ENCODE data around the gene CEP295NL.

CEP295NL gene

GRCh38 chr17:78842881-78843565 is 60.0 kb downstream of the CEP295NL start:
- Histone ChIP-seq H3K27me3 (replicated peaks; ENCODE audit: insufficient read depth, low read length) (no peaks in the 10 kb centered on the region), H4K20me1 (ENCODE audit: insufficient read depth, low read length) (0 out of 2 replicates have a peak, but pooled peaks cover 6% of the 10 kb centered on the region), H3K4me2 (ENCODE audit: low read depth, low read length) (no peak overlapping the region), H2AFZ (ENCODE audit: low read length) (no peak overlapping the region), H3K9ac (ENCODE audit: low read length) (no peak overlapping the region), H3K4me3 (ENCODE audit: low read length) (no peak overlapping the region), H3K36me3 (replicated peaks; ENCODE audit: insufficient read depth, low read length) (no peaks in the 10 kb centered on the region), H3F3A (ENCODE audit: insufficient read depth, low read length) (peaks cover 9% of the 10 kb centered on the region; the same call in 1 of the 2 replicates), H3K4me1 (ENCODE audit: low read length) (peaks cover 17% of the 10 kb centered on the region), H3K27ac (ENCODE audit: low read length) (no peak overlapping the region), H3K79me2 (ENCODE audit: low read length) (peaks cover 26% of the 10 kb centered on the region), H3K9me2 (replicated peaks; ENCODE audit: insufficient read depth, low read length) (no peaks in the 10 kb centered on the region), H3K9me3 (replicated peaks; ENCODE audit: insufficient read depth, low read length) (no peaks in the 10 kb centered on the region)
- DNase-seq, result peak; percentile 66
- TF ChIP-seq EZH2 (optimal IDR thresholded peaks at IDR 0.05; ENCODE audit: low read depth, low read length) (no peak), CTCF (IDR thresholded peaks at IDR 0.05; ENCODE audit: low read length) (peak; percentile 86), EZH2phosphoT487 (IDR thresholded peaks at IDR 0.05; ENCODE audit: low read length) (no peak)

- H3K4me1 ChIP-seq (ENCODE audit: low read length), result peaks cover 17% of the 10 kb centered on the region
- peak within 1 kb of the TSS; percentile 98 for H3K9ac ChIP-seq (ENCODE audit: low read length)
- peaks cover 9% of the 10 kb centered on the region; the same call in 1 of the 2 replicates for H3F3A ChIP-seq (ENCODE audit: insufficient read depth, low read length)
- DNase-seq, result peak; percentile 100
- no peaks in the 10 kb centered on the region for H3K9me2 ChIP-seq (replicated peaks; ENCODE audit: insufficient read depth, low read length)
- no peaks in the 10 kb centered on the region for H3K27me3 ChIP-seq (replicated peaks; ENCODE audit: insufficient read depth, low read length)
- peaks cover 45% of the 10 kb centered on the region for H3K79me2 ChIP-seq (ENCODE audit: low read length)
- peak within 1 kb of the TSS; percentile 78 for H3K4me3 ChIP-seq (ENCODE audit: low read length)
- H3K36me3 ChIP-seq (replicated peaks; ENCODE audit: insufficient read depth, low read length), result peaks cover 9% of the 10 kb centered on the region; the same call in 1 of the 2 replicates
- H4K20me1 ChIP-seq (ENCODE audit: insufficient read depth, low read length), result 0 out of 2 replicates have a peak, but pooled peaks cover 6% of the 10 kb centered on the region
- H3K4me2 ChIP-seq (ENCODE audit: low read depth, low read length), result peak within 1 kb of the TSS; percentile 91
- peak within 1 kb of the TSS; percentile 24; the same call in 1 of the 2 replicates for H2AFZ ChIP-seq (ENCODE audit: low read length)
- TF ChIP-seq CTCF (IDR thresholded peaks at IDR 0.05; ENCODE audit: low read length), result no peak
- no peak for TF ChIP-seq EZH2phosphoT487 (IDR thresholded peaks at IDR 0.05; ENCODE audit: low read length)
- no peak for TF ChIP-seq EZH2 (optimal IDR thresholded peaks at IDR 0.05; ENCODE audit: low read depth, low read length)
- H3K9me3 ChIP-seq (replicated peaks; ENCODE audit: insufficient read depth, low read length), result no peaks in the 10 kb centered on the region
- H3K27ac ChIP-seq (ENCODE audit: low read length), result peak within 1 kb of the TSS; percentile 92
Observed at GRCh38 chr17:78840780-78841611, 62.0 kb downstream of the CEP295NL start, which contains the start of gene USP36. Gene USP36 (minus strand): TSS chr17:78840814. CDS start chr17:78836363, 4,451 bp downstream.

Data from MM.1S (cell line).